ENCODE data around the gene MBOAT2. TPM values are rescaled to one million over a fixed set of nuclear protein-coding genes. Genes with fewer than 3 reads are reported as not detected.
"Not testable (repeated sequence)": the region's sequence is repeated elsewhere in the genome, so short reads cannot be mapped to it uniquely, and the experiment has no call there.

The MBOAT2 gene
- polyA plus RNA-seq, 3 donors: 53.0 to 71.6 (median 70.2) TPM

- DNase-seq: not testable (repeated sequence)
Observed at GRCh38 chr2:8903924-8904323, 99.6 kb downstream of the MBOAT2 start.

DNA sequence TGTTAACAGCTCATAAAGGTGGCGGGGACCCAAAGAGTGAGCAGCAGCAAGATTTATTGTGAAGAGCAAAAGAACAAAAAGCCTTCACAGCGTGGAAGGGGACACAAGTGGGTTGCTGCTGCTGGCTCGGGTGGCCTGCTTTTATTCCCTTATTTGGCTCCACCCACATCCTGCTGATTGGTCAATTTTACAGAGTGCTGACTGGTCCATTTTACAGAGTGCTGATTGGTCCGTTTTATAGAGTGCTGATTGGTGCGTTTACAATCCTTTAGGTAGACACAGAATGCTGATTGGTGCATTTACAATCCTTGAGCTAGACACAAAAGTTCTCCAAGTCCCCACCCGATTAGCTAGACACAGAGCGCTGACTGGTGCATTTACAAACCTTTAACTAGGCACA, 100.7 kb downstream of the MBOAT2 start:
- DNase-seq: not testable (repeated sequence)

GRCh38 chr2:8897206-8897605, 106.3 kb downstream of the MBOAT2 start:
- DNase-seq: not testable (repeated sequence)

GRCh38 chr2:8896671-8897070, 106.8 kb downstream of the MBOAT2 start:
- DNase-seq: not testable (repeated sequence)

GRCh38 chr2:8895087-8895912, 108.2 kb downstream of the MBOAT2 start:
- DNase-seq: not testable (repeated sequence)

DNA sequence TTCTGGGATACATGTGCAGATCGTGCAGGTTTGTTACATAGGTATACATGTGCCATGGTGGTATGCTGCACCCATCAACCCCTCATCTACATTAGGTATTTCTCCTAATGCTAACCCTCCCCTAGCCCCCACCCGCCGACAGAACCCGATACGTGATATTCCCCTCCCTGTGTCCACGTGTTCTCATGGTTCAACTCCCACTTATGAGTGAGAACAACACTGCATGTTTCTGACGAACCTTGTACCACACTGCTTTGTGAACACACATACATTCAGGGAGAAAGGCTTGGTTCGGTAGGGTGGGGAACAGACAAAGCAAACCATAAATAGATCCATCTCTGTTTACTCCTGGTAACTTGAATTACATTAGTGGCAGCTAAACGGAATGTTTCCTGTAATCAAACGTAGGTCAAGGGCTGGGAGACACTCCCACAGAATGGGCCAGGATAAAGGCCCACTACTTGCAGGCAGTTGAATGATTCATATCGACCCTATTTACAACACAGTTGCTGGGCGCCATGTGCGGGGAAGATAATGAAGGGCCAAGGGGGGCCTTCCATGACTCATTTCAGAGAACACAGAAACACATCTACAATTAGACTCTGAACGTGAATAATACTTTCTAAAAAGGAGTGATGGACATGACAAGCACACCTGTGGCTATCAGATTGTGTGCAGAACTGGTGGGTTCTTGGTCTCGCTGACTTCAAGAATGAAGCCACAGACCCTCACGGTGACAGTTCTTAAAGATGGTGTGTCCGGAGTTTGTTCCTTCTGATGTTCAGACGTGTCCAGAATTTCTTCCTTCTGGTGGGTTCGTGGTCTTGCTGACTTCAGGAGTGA, 109.3 kb downstream of the MBOAT2 start:
- DNase-seq: no peak

DNA sequence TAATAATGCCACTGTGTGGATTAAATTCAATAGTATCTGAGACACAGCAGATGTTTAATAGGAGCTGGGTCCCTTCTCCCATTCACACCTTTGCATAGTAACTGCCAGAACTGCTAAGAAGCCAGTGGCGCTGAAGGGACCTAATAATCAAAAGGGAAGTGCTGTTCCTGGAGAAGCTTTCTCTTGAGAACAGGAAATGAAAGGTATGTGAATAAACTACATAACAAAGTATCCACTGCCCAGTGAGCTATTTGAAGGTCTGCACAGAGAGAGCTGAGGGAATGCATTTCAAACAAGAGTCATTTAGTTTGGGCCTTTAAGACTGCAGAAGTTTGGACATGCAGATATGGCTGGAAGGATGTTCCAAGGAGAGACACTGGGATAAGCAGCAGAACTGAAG, 110.0 kb downstream of the MBOAT2 start:
- no peak for DNase-seq

DNA sequence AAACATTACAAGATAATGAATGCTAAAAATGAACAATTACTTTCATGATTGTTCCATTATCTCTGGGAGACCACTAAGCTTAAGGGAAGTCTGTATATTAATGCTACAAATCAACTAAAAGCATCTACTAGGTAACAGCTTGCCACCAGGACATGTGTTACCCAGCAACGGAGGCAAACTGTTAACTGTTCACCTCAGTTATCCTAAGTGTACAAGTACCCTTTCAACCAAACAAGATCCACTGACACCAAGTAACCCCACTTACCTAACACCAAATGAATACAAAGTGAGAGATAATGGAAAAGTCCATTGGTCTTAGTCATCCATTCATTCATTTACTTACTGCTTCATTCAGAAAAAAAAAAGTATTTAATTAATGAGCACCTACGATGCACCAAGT, 111.4 kb downstream of the MBOAT2 start:
- no peak for DNase-seq

DNA sequence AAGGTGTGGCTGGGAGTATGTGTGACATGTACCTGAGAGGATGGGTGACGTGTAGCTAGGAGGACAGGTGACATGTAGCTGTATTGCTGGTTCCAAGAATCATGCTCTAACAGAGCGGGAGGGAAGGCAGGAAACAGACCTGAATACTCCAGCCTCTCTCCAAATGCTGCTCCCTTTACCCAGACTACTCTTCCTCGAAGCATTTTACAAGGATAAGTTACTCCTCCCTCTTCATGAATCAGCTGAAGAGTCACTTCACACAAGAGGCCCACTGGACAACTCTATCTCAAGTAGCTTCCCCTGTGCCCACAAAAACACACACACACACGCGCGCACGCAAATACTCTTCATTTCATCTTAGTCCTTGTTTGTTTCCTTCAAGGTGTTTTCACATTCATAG, 113.5 kb downstream of the MBOAT2 start:
- no peak for DNase-seq

DNA sequence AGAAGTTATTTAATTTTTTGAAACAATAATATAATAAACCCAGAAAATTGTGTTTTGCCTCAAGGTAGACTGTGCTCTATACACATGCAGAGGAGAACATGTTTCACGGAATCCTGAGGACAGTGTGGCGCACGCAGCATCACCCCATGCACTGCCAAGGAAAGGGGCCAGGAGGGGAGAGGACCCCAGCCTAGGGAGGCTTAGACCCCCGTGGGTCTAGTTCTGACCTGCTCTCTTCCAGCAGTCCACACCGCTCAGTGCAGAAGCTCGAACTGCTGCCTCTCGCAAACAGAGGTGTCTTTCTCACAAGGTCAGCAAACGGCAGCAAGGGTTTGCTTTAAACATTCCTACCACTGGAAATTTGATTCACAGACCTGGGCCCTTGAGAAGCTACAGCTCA, 114.5 kb downstream of the MBOAT2 start:
- DNase-seq: no peak

DNA sequence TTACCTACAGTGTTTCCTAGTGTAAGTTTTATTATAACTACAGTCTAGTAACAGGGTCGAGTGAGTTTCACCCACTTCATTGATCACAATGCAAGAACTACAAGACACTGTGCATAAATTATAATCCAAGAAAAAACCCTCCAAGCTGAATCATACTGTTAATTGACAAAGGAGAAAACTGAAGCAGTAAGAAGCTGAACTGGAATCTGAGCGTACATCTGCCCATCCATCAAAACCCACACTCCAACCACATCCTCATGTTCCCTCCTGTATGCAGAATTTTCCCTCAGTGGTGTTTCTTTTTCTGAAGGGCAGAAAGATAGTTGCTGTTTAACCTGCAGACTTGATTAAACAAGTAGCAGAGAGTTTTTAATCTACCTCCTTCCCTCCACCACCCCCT, 116.6 kb downstream of the MBOAT2 start:
- no peak for DNase-seq

DNA sequence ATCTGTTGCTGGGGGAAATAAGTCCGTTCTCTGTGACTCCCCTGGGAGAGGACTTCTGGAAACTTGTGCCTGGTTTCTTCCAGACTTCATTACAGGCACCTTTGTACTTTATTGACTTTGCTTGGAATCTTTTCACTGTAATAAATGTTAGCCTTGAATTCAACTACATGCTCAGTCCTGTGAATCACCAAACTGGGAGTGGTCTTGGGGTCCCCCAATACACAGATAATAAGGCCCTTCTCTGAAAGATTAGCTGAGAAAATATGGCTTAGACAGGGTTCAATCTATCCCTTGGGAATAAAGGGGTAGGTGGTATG, 117.3 kb downstream of the MBOAT2 start:
- no peak for DNase-seq

GRCh38 chr2:8885449-8886201, 117.9 kb downstream of the MBOAT2 start:
- DNase-seq: no peak

GRCh38 chr2:8884812-8885211, 118.7 kb downstream of the MBOAT2 start:
- DNase-seq: no peak

DNA sequence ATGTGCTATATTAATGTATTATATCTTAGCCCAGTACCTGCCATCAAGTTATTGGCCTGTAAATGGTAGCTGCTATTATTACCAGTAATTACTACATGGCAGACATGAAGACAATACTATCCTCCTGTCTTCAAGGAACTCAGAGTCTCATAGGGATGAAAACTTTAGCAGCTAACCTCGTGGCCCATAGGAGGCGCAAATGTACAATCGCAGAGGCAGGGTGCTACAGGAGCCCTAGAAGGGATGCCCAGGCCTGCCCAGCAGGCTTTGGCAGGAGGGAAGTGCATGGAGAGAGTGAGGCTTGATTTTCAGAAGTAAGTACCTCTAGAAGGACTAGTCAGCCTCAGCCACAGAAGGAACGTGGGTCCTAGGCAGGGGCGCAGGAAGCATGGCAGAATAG, 121.4 kb downstream of the MBOAT2 start:
- DNase-seq: no peak

DNA sequence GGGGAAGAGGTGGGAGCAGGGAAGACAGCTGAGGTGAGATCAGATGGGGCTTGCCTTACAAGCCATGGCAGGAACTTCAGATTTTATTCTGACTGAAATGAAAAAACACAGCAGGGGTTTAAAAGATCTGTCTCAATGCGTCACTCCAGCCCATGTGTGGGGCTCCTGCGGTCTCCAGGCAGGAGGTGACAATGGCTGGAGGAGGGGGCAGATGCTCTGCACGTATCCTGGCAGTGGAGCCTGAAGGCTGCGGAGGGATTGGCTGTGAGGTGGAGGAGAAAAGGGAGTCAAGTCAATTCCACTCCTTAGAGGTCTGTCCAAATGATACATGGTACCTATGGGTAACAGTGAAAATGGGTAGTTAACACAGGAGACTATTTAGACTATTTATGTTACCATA, 125.6 kb downstream of the MBOAT2 start:
- no peak for DNase-seq

DNA sequence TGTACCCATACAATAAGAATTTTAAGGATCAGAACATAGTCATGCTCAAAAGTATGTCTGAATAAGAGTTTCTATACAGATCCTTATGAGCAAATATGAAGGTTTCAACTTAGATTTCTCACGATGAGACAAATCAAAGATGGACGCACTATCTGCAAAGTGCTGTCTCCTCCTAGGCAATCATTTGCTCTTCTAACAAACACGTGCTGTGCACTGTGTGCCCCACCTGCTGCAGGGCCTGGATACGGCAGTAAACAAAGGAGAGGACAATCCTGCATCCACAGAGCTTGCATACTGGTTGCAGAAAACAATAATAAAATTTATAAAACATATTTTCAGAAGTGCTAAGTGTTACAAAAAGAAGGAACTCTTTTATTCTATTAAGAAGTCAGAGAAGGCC, 126.2 kb downstream of the MBOAT2 start:
- no peak for DNase-seq

- DNase-seq: no peak
Observed at GRCh38 chr2:8876628-8877027, 126.9 kb downstream of the MBOAT2 start.

DNA sequence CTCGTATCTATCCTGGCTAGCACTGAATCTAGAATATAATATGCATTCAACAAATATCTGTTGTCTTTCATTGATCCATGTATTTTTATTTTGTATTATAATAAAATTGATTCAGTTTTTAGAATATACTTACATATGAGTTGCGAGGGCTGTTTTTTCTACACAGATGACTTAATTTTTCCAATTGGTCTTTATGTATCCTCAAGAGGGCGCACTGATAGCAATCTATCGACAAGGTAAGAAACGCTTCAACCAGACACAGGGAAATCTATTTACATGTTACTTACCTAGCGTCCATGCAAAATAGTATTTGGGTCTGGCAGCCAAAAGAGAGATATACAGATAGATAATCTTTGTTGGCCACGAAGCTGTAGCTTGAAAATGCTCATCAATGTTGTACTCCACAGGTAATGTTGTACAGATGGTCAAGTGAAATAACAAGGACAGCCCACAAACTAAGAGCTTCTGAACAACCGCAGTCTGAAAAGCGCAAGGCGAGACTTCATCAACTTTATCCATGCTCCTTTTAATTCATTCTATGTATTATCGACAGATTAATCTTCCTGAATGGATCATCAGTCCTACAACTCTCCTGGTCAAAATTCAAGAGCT, 130.6 kb downstream of the MBOAT2 start:
- DNase-seq: peak; percentile 53

DNA sequence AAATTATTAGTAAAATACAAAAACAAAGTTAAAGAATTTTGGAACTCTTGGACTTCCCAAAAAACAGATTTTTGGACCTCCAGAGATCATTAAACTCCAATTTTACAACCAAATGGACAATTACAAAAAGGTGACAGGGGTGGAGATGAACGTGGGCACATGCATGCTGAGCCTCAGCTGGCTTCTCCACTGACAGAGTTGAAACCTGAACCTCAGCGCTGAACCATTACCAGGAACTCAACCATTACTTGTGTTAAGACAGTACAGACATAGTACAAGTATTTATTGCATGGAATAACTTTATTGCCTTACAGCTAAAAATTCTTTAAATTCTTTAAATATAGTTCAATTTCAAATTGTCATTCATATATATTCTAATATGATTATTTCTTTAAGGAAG, 133.0 kb downstream of the MBOAT2 start:
- peak; percentile 38 for DNase-seq

GRCh38 chr2:8867363-8867762, 136.1 kb downstream of the MBOAT2 start:
- DNase-seq: no peak

- no peak for DNase-seq
Observed at GRCh38 chr2:8863331-8863953, 140.0 kb downstream of the MBOAT2 start.
